Measurements from ENCODE around the gene UXS1. TPM values are rescaled to one million over a fixed set of nuclear protein-coding genes. Genes with fewer than 3 reads are reported as not detected.

UXS1 gene
- total RNA-seq, 1 experiment from 2014 or later, result 46.3 TPM

DNA sequence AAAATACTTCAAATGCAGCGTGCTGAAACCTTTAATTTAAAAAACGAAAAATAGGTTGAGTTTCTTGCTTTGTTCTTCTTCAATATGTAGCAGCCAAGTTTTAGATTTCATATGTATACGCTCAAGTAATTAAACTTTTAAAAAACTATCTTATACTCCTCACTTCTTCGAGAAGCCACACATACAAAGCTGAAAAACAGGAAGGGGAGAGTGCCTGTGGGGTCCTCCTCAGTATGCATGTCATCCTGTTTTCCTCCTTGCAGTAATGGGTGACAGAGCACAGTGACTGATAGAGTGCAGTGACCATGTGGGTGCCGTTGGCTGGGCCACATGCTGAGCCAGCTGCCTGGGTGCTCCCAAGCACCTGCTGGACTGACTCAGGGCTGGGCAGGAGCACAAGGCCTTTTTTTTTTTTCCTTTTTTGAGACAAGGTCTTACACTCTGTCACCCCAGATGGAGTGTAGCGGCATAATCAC, 33.3 kb downstream of the UXS1 start:
- no peaks in the 10 kb centered on the region for H3K9me3 ChIP-seq (ENCODE audit: control insufficient read depth, low read depth, low read length)
- H3K4ac ChIP-seq (ENCODE audit: low read depth, low read length), result no peak overlapping the region
- Mint-ChIP-seq H3K4me3 (no peak overlapping the region), H3K27ac (no peak overlapping the region), H3K27me3 (ENCODE audit: low read depth) (no peaks in the 10 kb centered on the region), H3K36me3 (ENCODE audit: insufficient read depth in 1 of 3, low read depth in 3 of 3) (peaks cover 11 to 48% (median 47%) of the 10 kb centered on the region in 3 experiments; a peak in 6 of 7 replicates), H3K9me3 (no peaks in the 10 kb centered on the region), H3K4me1 (peaks cover 32 to 40% of the 10 kb centered on the region in 2 experiments)
- WGBS (ENCODE audit: extremely low coverage, insufficient read length, low lambda C conversion rate), result no CpG with 5 or more reads among the region's 6 CpGs
- no peak overlapping the region for H3T11ph ChIP-seq (ENCODE audit: low read length)
- DNase-seq, result no peak
- no peak overlapping the region for H2BK12ac ChIP-seq (ENCODE audit: insufficient read length, low read depth, low read length)
- H3K79me1 ChIP-seq (ENCODE audit: insufficient read depth, low read depth, low read length, poor library complexity, severe bottlenecking), result no peaks in the 10 kb centered on the region
- H3K79me2 ChIP-seq (ENCODE audit: insufficient read depth, low read length), result no peaks in the 10 kb centered on the region
- no peak for TF ChIP-seq CTCF (conservative IDR thresholded peaks at IDR 0.05)
- no peak overlapping the region for H3K23ac ChIP-seq (ENCODE audit: insufficient read length, low read depth, low read length)
- no peak overlapping the region for H2AFZ ChIP-seq (ENCODE audit: low read length)
- H4K91ac ChIP-seq (ENCODE audit: insufficient read length, low read depth, low read length), result no peak overlapping the region
- H2AK5ac ChIP-seq (ENCODE audit: insufficient read length, low read length), result no peak overlapping the region
- no peak overlapping the region for H3K4me2 ChIP-seq (ENCODE audit: insufficient read depth, insufficient read length, low read length)
- H3K56ac ChIP-seq (ENCODE audit: insufficient read length, low read depth, low read length), result no peak overlapping the region
- H2BK5ac ChIP-seq (ENCODE audit: insufficient read length, low read length), result no peak overlapping the region
- no peaks in the 10 kb centered on the region for H3K27me3 ChIP-seq (ENCODE audit: insufficient read depth, low read length)
- H4K20me1 ChIP-seq (ENCODE audit: control insufficient read depth, insufficient read depth, insufficient read length), result no peaks in the 10 kb centered on the region
- H3K27ac ChIP-seq (ENCODE audit: insufficient read length, low read depth, low read length), result no peak overlapping the region
- no peak overlapping the region for H3K14ac ChIP-seq (ENCODE audit: insufficient read depth, low read length)
- H4K5ac ChIP-seq (ENCODE audit: insufficient read length, low read depth, low read length), result no peak overlapping the region
- no peak overlapping the region for H2BK15ac ChIP-seq (ENCODE audit: low read depth, low read length)
- H2BK20ac ChIP-seq (ENCODE audit: low read depth, low read length, poor library complexity, severe bottlenecking), result no peak overlapping the region
- H3K18ac ChIP-seq (ENCODE audit: insufficient read length, low read depth, low read length), result no peak overlapping the region
- H3K23me2 ChIP-seq (ENCODE audit: insufficient read length, low read depth, low read length, poor library complexity, severe bottlenecking), result no peaks in the 10 kb centered on the region
- H4K8ac ChIP-seq (replicated peaks; ENCODE audit: insufficient read length, low read depth, low read length), result no peak overlapping the region
- H2BK120ac ChIP-seq (ENCODE audit: low read depth, low read length, poor library complexity, severe bottlenecking), result no peak overlapping the region
- peaks cover 6% of the 10 kb centered on the region; the same call in 1 of the 2 replicates for H3K4me1 ChIP-seq (ENCODE audit: insufficient read depth, low read length)
- no peak overlapping the region for H3K9ac ChIP-seq (ENCODE audit: extremely low read depth, insufficient read length, low read length)
